H9 (cell line): ENCODE data around the gene HERC3. TPM values are rescaled to one million over a fixed set of nuclear protein-coding genes. Genes with fewer than 3 reads are reported as not detected.

Source experiments
- DNase-seq: peaks from one replicate; pipeline ENCODE4 v3.0.0-alpha.2; 2017
- H2AFZ ChIP-seq: one replicate; pipeline ENCODE4 v1.6.1; 2013; ENCODE audit warnings: mild to moderate bottlenecking, low read length, control low read depth, moderate library complexity
- H2AK5ac ChIP-seq: 2 replicates; pipeline ENCODE4 v1.6.1; 2013; ENCODE audit warnings: low read length, control low read depth, mixed read lengths; ENCODE audit not compliant: insufficient read length
- H2BK120ac ChIP-seq: one replicate; pipeline ENCODE4 v1.6.1; 2013; ENCODE audit warnings: low read depth, mild to moderate bottlenecking, low read length, control low read depth, inconsistent platforms; ENCODE audit not compliant: poor library complexity, severe bottlenecking
- H2BK12ac ChIP-seq: 2 replicates; pipeline ENCODE4 v1.6.1; 2013; ENCODE audit warnings: low read length, control low read depth, mixed read lengths, low read depth; ENCODE audit not compliant: insufficient read length
- H2BK15ac ChIP-seq: 2 replicates; pipeline ENCODE4 v1.6.1; 2013; ENCODE audit warnings: low read depth, low read length, control low read depth
- H2BK20ac ChIP-seq: one replicate; pipeline ENCODE4 v1.6.1; 2013; ENCODE audit warnings: low read depth, mild to moderate bottlenecking, low read length, control low read depth, inconsistent platforms; ENCODE audit not compliant: poor library complexity, severe bottlenecking
- H2BK5ac ChIP-seq: 2 replicates; pipeline ENCODE4 v1.6.1; 2013; ENCODE audit warnings: low read length, control low read depth, mixed read lengths; ENCODE audit not compliant: insufficient read length
- H3K14ac ChIP-seq: 2 replicates; pipeline ENCODE4 v1.6.1; 2013; ENCODE audit warnings: low read length, control low read depth; ENCODE audit not compliant: insufficient read depth
- H3K18ac ChIP-seq: 2 replicates; pipeline ENCODE4 v1.6.1; 2013; ENCODE audit warnings: low read depth, mild to moderate bottlenecking, mixed read lengths, low read length, control low read depth; ENCODE audit not compliant: insufficient read length
- H3K23ac ChIP-seq: 2 replicates; pipeline ENCODE4 v1.6.1; 2013; ENCODE audit warnings: low read length, control low read depth, mixed read lengths, low read depth; ENCODE audit not compliant: insufficient read length
- H3K23me2 ChIP-seq: 2 replicates; pipeline ENCODE4 v1.6.1; 2013; ENCODE audit warnings: low read depth, mild to moderate bottlenecking, mixed read lengths, low read length, control low read depth; ENCODE audit not compliant: insufficient read length, poor library complexity, severe bottlenecking
- H3K27ac ChIP-seq: 2 replicates; pipeline ENCODE4 v1.5.1; 2013; ENCODE audit warnings: low read length, control low read depth, mixed read lengths, low read depth; ENCODE audit not compliant: insufficient read length
- H3K27me3 ChIP-seq: 2 replicates; pipeline ENCODE4 v1.6.1; 2013; ENCODE audit warnings: low read length, control low read depth, inconsistent platforms; ENCODE audit not compliant: insufficient read depth
- H3K4ac ChIP-seq: 2 replicates; pipeline ENCODE4 v1.6.1; 2013; ENCODE audit warnings: low read depth, mild to moderate bottlenecking, control low read depth, inconsistent platforms, low read length, moderate library complexity
- H3K4me1 ChIP-seq: 2 replicates; pipeline ENCODE4 v1.6.1; 2013; ENCODE audit warnings: low read length, control low read depth, inconsistent platforms; ENCODE audit not compliant: insufficient read depth
- H3K4me2 ChIP-seq: 2 replicates; pipeline ENCODE4 v1.6.1; 2013; ENCODE audit warnings: low read length, control low read depth, mixed read lengths; ENCODE audit not compliant: insufficient read length, insufficient read depth
- H3K56ac ChIP-seq: 2 replicates; pipeline ENCODE4 v1.6.1; 2013; ENCODE audit warnings: low read depth, mild to moderate bottlenecking, mixed read lengths, low read length, control low read depth; ENCODE audit not compliant: insufficient read length
- H3K79me1 ChIP-seq: 2 replicates; pipeline ENCODE4 v1.6.1; 2013; ENCODE audit warnings: low read depth, mild to moderate bottlenecking, moderate library complexity, low read length, control low read depth, inconsistent platforms; ENCODE audit not compliant: insufficient read depth, poor library complexity, severe bottlenecking
- H3K79me2 ChIP-seq: 2 replicates; pipeline ENCODE4 v1.6.1; 2013; ENCODE audit warnings: low read length, control low read depth, inconsistent platforms; ENCODE audit not compliant: insufficient read depth
- H3K9ac ChIP-seq: 2 replicates; pipeline ENCODE4 v1.6.1; 2013; ENCODE audit warnings: low read length, control low read depth, mixed read lengths; ENCODE audit not compliant: insufficient read length; ENCODE audit errors: extremely low read depth
- H3K9me3 ChIP-seq: one replicate; pipeline ENCODE4 v1.6.1; 2013; ENCODE audit warnings: low read depth, low read length, inconsistent platforms; ENCODE audit not compliant: control insufficient read depth
- H3T11ph ChIP-seq: one replicate; pipeline ENCODE4 v1.6.1; 2013; ENCODE audit warnings: mild to moderate bottlenecking, low read length, control low read depth, inconsistent platforms
- H4K20me1 ChIP-seq: one replicate; pipeline ENCODE4 v1.6.1; 2013; ENCODE audit not compliant: control insufficient read depth, insufficient read length, insufficient read depth
- H4K5ac ChIP-seq: 2 replicates; pipeline ENCODE4 v1.6.1; 2013; ENCODE audit warnings: low read depth, mild to moderate bottlenecking, mixed read lengths, low read length, control low read depth; ENCODE audit not compliant: insufficient read length
- H4K8ac ChIP-seq: replicated peaks from 2 replicates; pipeline ENCODE4 v1.6.1; 2013; ENCODE audit warnings: low read length, control low read depth, mixed read lengths, low read depth; ENCODE audit not compliant: insufficient read length
- H4K91ac ChIP-seq: 2 replicates; pipeline ENCODE4 v1.6.1; 2013; ENCODE audit warnings: low read depth, mild to moderate bottlenecking, moderate library complexity, mixed read lengths, low read length, control low read depth; ENCODE audit not compliant: insufficient read length
- H3K27ac Mint-ChIP-seq, 3 experiments: 2 replicates in 2 of 3; 3 replicates in 1 of 3; pipeline ENCODE4 v1.8.0; 2020 to 2021; ENCODE audit warnings: mixed read lengths in 3 of 3, mild to moderate bottlenecking in 1 of 3, moderate library complexity in 1 of 3
- H3K27me3 Mint-ChIP-seq: 2 replicates; pipeline ENCODE4 v1.8.0; 2021; ENCODE audit warnings: low read depth, mild to moderate bottlenecking, moderate library complexity, mixed read lengths
- H3K36me3 Mint-ChIP-seq, 3 experiments: 2 replicates in 2 of 3; 3 replicates in 1 of 3; pipeline ENCODE4 v1.8.0; 2020 to 2021; ENCODE audit warnings: low read depth in 3 of 3, mixed read lengths in 3 of 3; ENCODE audit not compliant: insufficient read depth in 1 of 3
- H3K4me1 Mint-ChIP-seq, 2 experiments: 2 replicates each; pipeline ENCODE4 v1.8.0; 2020; ENCODE audit warnings: mixed read lengths in 2 of 2
- H3K4me3 Mint-ChIP-seq, 2 experiments: 2 replicates in 1 of 2; 3 replicates in 1 of 2; pipeline ENCODE4 v1.8.0; 2020 to 2021; ENCODE audit warnings: mild to moderate bottlenecking in 2 of 2, mixed read lengths in 2 of 2, moderate library complexity in 1 of 2
- H3K9me3 Mint-ChIP-seq, 2 experiments: 2 replicates in 1 of 2; 3 replicates in 1 of 2; pipeline ENCODE4 v1.8.0; 2020; ENCODE audit warnings: mild to moderate bottlenecking in 2 of 2, mixed read lengths in 2 of 2, moderate library complexity in 1 of 2
- WGBS: extraction: QIAGEN DNeasy Blood & Tissue Kit; methylation state at CpG from one replicate; pipeline ENCODE4 v1.1.7; 2013; ENCODE audit warnings: missing lambda C conversion rate, low lambda C conversion rate, mixed read lengths; ENCODE audit not compliant: insufficient read length; ENCODE audit errors: extremely low coverage; 5-methylcytosine and 5-hydroxymethylcytosine counted together
- total RNA-seq: library from RNA; stranded (reverse); gene quantifications from 2 replicates; pipeline ENCODE4 v1.2.1, GENCODE V29; 2021
- TF ChIP-seq, protein P1 (sequence below): fragments of 200-600 bp; sonication (generic); conservative IDR thresholded peaks from 3 replicates; pipeline ENCODE4 v1.8.0; 2021; ENCODE audit warnings: antibody characterized with exemption, mild to moderate bottlenecking

Gene HERC3
- total RNA-seq, 1 experiment from 2014 or later, result 2.9 TPM

DNA sequence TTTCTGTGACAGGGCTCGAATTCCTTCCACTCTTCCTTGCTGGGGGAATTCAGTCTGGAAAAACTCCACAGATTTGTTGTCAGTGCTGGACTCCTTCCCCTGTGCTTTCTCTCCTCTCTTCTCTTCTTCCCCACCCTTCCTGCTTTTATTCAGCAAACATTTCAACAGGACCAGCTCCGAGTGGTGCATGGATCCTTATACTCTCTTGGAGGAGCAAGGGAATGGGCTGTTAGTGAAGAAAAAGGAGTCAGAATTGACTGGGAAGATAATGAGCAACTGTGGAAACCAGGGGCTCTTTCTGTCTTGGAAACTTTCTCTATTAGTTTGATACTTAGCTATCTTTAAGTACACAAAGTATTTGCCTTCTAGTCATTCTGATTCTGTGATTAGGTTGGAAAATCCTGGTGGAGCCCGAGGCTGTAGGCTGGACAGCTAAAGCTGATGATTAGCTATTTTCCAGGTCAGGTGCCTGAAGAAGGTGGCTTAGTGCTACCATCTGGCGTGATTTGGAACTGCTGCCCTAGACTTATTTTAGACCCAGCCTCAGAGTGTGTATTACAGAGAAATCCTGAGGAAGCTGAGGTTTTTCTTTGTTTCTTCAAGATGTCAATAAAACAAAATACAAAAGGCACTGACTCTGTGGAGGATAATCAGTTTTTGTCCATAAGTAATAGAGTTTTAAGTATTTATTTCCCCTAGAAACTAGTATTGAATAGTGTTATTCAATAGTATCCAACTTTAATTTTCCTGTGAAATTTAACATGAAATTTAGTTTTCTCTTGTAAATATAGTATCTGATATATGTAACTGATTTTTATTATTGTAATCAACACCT lies 67.0 kb downstream of the HERC3 start:
- H4K20me1 ChIP-seq, result no peaks in the 10 kb centered on the region
- Mint-ChIP-seq H3K9me3 (no peaks in the 10 kb centered on the region), H3K27me3 (no peaks in the 10 kb centered on the region), H3K4me3 (no peak overlapping the region), H3K27ac (peak overlapping the region in 1 of 3 experiments; percentile 7; a peak in 2 of 7 replicates), H3K4me1 (peaks cover 6 to 14% of the 10 kb centered on the region in 2 experiments), H3K36me3 (peaks cover 0 to 12% (median 6%) of the 10 kb centered on the region in 3 experiments; a peak in 3 of 7 replicates)
- H3K79me1 ChIP-seq, result no peaks in the 10 kb centered on the region
- H3K18ac ChIP-seq, result no peak overlapping the region
- no peak overlapping the region for H2BK5ac ChIP-seq
- no peaks in the 10 kb centered on the region for H3K79me2 ChIP-seq
- WGBS, result no CpG with 5 or more reads among the region's 4 CpGs
- H3K23me2 ChIP-seq, result no peaks in the 10 kb centered on the region
- H3K4ac ChIP-seq, result no peak overlapping the region
- no peak overlapping the region for H2BK120ac ChIP-seq
- H3K4me2 ChIP-seq, result no peak overlapping the region
- H3K9me3 ChIP-seq, result no peaks in the 10 kb centered on the region
- no peak overlapping the region for H3K9ac ChIP-seq
- no peak overlapping the region for H3K56ac ChIP-seq
- H2BK12ac ChIP-seq, result no peak overlapping the region
- H4K91ac ChIP-seq, result no peak overlapping the region
- peak; percentile 58 for DNase-seq
- H2BK20ac ChIP-seq, result no peak overlapping the region
- H3K27ac ChIP-seq, result no peak overlapping the region
- no peak overlapping the region for H2BK15ac ChIP-seq
- H4K8ac ChIP-seq, result no peak overlapping the region
- no peaks in the 10 kb centered on the region for H3K4me1 ChIP-seq
- TF ChIP-seq, protein P1, sequence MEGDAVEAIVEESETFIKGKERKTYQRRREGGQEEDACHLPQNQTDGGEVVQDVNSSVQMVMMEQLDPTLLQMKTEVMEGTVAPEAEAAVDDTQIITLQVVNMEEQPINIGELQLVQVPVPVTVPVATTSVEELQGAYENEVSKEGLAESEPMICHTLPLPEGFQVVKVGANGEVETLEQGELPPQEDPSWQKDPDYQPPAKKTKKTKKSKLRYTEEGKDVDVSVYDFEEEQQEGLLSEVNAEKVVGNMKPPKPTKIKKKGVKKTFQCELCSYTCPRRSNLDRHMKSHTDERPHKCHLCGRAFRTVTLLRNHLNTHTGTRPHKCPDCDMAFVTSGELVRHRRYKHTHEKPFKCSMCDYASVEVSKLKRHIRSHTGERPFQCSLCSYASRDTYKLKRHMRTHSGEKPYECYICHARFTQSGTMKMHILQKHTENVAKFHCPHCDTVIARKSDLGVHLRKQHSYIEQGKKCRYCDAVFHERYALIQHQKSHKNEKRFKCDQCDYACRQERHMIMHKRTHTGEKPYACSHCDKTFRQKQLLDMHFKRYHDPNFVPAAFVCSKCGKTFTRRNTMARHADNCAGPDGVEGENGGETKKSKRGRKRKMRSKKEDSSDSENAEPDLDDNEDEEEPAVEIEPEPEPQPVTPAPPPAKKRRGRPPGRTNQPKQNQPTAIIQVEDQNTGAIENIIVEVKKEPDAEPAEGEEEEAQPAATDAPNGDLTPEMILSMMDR, result peak; percentile 85
- H3K23ac ChIP-seq, result no peak overlapping the region
- H3T11ph ChIP-seq, result no peak overlapping the region
- no peak overlapping the region for H3K14ac ChIP-seq
- H4K5ac ChIP-seq, result no peak overlapping the region
- H3K27me3 ChIP-seq, result no peaks in the 10 kb centered on the region
- H2AFZ ChIP-seq, result no peak overlapping the region
- no peak overlapping the region for H2AK5ac ChIP-seq
